HepG2 (cell line): ENCODE data around the gene ZBTB21. TPM values are rescaled to one million over a fixed set of nuclear protein-coding genes. Genes with fewer than 3 reads are reported as not detected.

Experiments
- ATF1 ChIP-seq: IDR thresholded peaks from 2 replicates; pipeline ENCODE4 v1.6.1; 2016; ENCODE audit warnings: mild to moderate bottlenecking, control low read depth
- DMAP1 ChIP-seq: IDR thresholded peaks from 2 replicates; pipeline ENCODE4 v1.6.1; 2016
- FOSL1 ChIP-seq: sonication (generic); formaldehyde crosslinking; IDR thresholded peaks from 2 replicates; pipeline ENCODE4 v1.9.0; 2021; ENCODE audit warnings: missing genetic modification reagents, borderline replicate concordance
- HOMEZ ChIP-seq: IDR thresholded peaks from 2 replicates; pipeline ENCODE4 v1.6.1; 2016; ENCODE audit warnings: low read depth
- KLF12 ChIP-seq: sonication (generic); formaldehyde crosslinking; IDR thresholded peaks from 2 replicates; pipeline ENCODE4 v1.4.0; 2020; ENCODE audit warnings: missing genetic modification reagents, borderline replicate concordance
- MAF1 ChIP-seq: sonication (generic); formaldehyde crosslinking; IDR thresholded peaks from 2 replicates; pipeline ENCODE4 v1.5.0; 2020; ENCODE audit warnings: missing genetic modification reagents, borderline replicate concordance
- PRDM15 ChIP-seq: sonication (generic); formaldehyde crosslinking; IDR thresholded peaks from 2 replicates; pipeline ENCODE4 v1.4.0; 2020; ENCODE audit warnings: missing genetic modification reagents
- PRMT3 ChIP-seq: sonication (generic); formaldehyde crosslinking; IDR thresholded peaks from 2 replicates; pipeline ENCODE4 v1.8.1; 2022; ENCODE audit warnings: low read depth, mild to moderate bottlenecking, moderate library complexity, missing genetic modification reagents, borderline replicate concordance
- ZBTB20 ChIP-seq: sonication (generic); formaldehyde crosslinking; IDR thresholded peaks from 2 replicates; pipeline ENCODE4 v1.8.1; 2023; ENCODE audit warnings: missing genetic modification reagents, low read depth, mild to moderate bottlenecking, borderline replicate concordance
- ZBTB3 ChIP-seq: sonication (generic); formaldehyde crosslinking; IDR thresholded peaks from 2 replicates; pipeline ENCODE4 v1.4.0; 2020; ENCODE audit warnings: low read depth, mild to moderate bottlenecking, moderate library complexity, missing genetic modification reagents, borderline replicate concordance
- ZBTB43 ChIP-seq: sonication (generic); formaldehyde crosslinking; conservative IDR thresholded peaks from 2 replicates; pipeline ENCODE4 v1.4.0; 2020; ENCODE audit warnings: missing genetic modification reagents
- ZHX1 ChIP-seq: sonication (generic); formaldehyde crosslinking; IDR thresholded peaks from 2 replicates; pipeline ENCODE4 v1.8.1; 2022; ENCODE audit warnings: low read depth, mild to moderate bottlenecking, missing genetic modification reagents
- ZNF292 ChIP-seq: sonication (generic); formaldehyde crosslinking; IDR thresholded peaks from 2 replicates; pipeline ENCODE4 v1.8.1; 2022; ENCODE audit warnings: mild to moderate bottlenecking, low read depth, missing genetic modification reagents, borderline replicate concordance
- ZNF30 ChIP-seq: sonication (generic); formaldehyde crosslinking; IDR thresholded peaks from 2 replicates; pipeline ENCODE4 v1.5.0; 2020; ENCODE audit warnings: mild to moderate bottlenecking, missing genetic modification reagents
- ZNF567 ChIP-seq: sonication (generic); formaldehyde crosslinking; IDR thresholded peaks from 2 replicates; pipeline ENCODE4 v1.8.1; 2023; ENCODE audit warnings: mild to moderate bottlenecking, missing genetic modification reagents, borderline replicate concordance
- polyA plus RNA-seq, 8 experiments: library from polyadenylated mRNA; depleted of rRNA in 3 of 8; stranded (reverse) in 7 of 8; unstranded in 1 of 8; fragments of >200 nt; fragmentation: Illumina TruSeq in 4 of 8; extraction: Trizol in 4 of 8; gene quantifications; 2 replicates each; pipeline versions ENCODE4 v1.2.1 to v1.2.3, GENCODE V29; 2011 to 2016; ENCODE audit warnings: low read depth in 4 of 8, missing spikeins in 1 of 8, mixed read lengths in 1 of 8; ENCODE audit not compliant: insufficient read depth in 1 of 8
- total RNA-seq, 5 experiments: library from RNA; depleted of rRNA; stranded (reverse); fragments of >200 nt; fragmentation: Illumina TruSeq; extraction: Trizol; gene quantifications; 2 replicates each; pipeline ENCODE4 v1.2.3, GENCODE V29; 2016; ENCODE audit warnings: low read depth in 1 of 5

ZBTB21 gene
- total and polyA plus RNA-seq, 2 of the 13 experiments (the other 11 are each of a cell fraction or from before 2014, with no cell fraction given) = 4.5 to 6.1 TPM

- TF ChIP-seq PRMT3 (CRISPR knock-in tag) = peak; percentile 50
- no peak for TF ChIP-seq FOSL1 (CRISPR knock-in tag)
- TF ChIP-seq ZHX1 (CRISPR knock-in tag) = peak; percentile 81
- no peak for TF ChIP-seq ATF1 (CRISPR knock-in tag)
- no peak for TF ChIP-seq HOMEZ (CRISPR knock-in tag)
- TF ChIP-seq MAF1 (CRISPR knock-in tag) = no peak
- TF ChIP-seq ZBTB43 (CRISPR knock-in tag) = peak; percentile 98
- TF ChIP-seq KLF12 (CRISPR knock-in tag) = no peak
- no peak for TF ChIP-seq ZNF30 (CRISPR knock-in tag)
- TF ChIP-seq PRDM15 (CRISPR knock-in tag) = no peak
- no peak for TF ChIP-seq ZNF567 (CRISPR knock-in tag)
- TF ChIP-seq ZBTB3 (CRISPR knock-in tag) = no peak
- TF ChIP-seq ZBTB20 = no peak
- TF ChIP-seq DMAP1 (CRISPR knock-in tag) = peak; percentile 55
- TF ChIP-seq ZNF292 (CRISPR knock-in tag) = no peak
These were observed 56.1 kb downstream of the ZBTB21 start, which contains the start of gene C2CD2 (continued) for GRCh38 chr21:41953831-41954653.
